OCI-LY3 (cell line): Measurements from ENCODE around the gene SNX30.
A peak's percentile ranks its signal among the peaks of the same experiment; 100 is the strongest.

ENCODE experiments used
- H2AFZ ChIP-seq: fragments of 200-600, 300-600 bp; shearing (Covaris generic); 2 replicates; pipeline ENCODE4 v1.6.0; 2014; ENCODE audit warnings: antibody characterized with exemption, low read depth, low read length
- H3K27ac ChIP-seq: fragments of 200-600, 300-600 bp; sonication (generic); 2 replicates; pipeline ENCODE4 v1.5.1; 2014; ENCODE audit warnings: mild to moderate bottlenecking, low read length, moderate library complexity, mixed read lengths
- H3K27me3 ChIP-seq: fragments of 200-600, 300-600 bp; sonication (generic); 2 replicates; pipeline ENCODE4 v1.6.1; 2014; ENCODE audit warnings: low read depth, low read length, mixed read lengths
- H3K36me3 ChIP-seq: fragments of 200-600, 300-600 bp; sonication (generic); replicated peaks from 2 replicates; pipeline ENCODE3; 2014; ENCODE audit warnings: low read depth, low read length, mixed read lengths
- H3K4me1 ChIP-seq: fragments of 300-600, 200-600 bp; sonication (generic); 2 replicates; pipeline ENCODE4 v1.6.1; 2014; ENCODE audit warnings: low read length, mixed read lengths
- H3K4me2 ChIP-seq: fragments of 200-600, 300-600 bp; sonication (generic); 2 replicates; pipeline ENCODE4 v1.6.1; 2014; ENCODE audit warnings: low read length, mixed read lengths
- H3K4me3 ChIP-seq: fragments of 300-600, 200-600 bp; sonication (generic); 2 replicates; pipeline ENCODE4 v1.5.1; 2014; ENCODE audit warnings: antibody characterized with exemption, mild to moderate bottlenecking, low read length, moderate library complexity
- H3K79me2 ChIP-seq: fragments of 300-600, 200-600 bp; shearing (Covaris generic); 2 replicates; pipeline ENCODE4 v1.6.1; 2014; ENCODE audit warnings: mild to moderate bottlenecking, low read length, mixed read lengths
- H3K9ac ChIP-seq: fragments of 300-600, 200-600 bp; shearing (Covaris generic); 2 replicates; pipeline ENCODE4 v1.6.0; 2014; ENCODE audit warnings: mild to moderate bottlenecking, low read length, moderate library complexity
- H3K9me3 ChIP-seq: fragments of 200-600, 300-600 bp; shearing (Covaris generic); 2 replicates; pipeline ENCODE4 v1.6.1; 2014; ENCODE audit warnings: low read length, mixed read lengths; ENCODE audit not compliant: insufficient read depth
- H4K20me1 ChIP-seq: fragments of 200-600, 300-600 bp; sonication (generic); 2 replicates; pipeline ENCODE4 v1.6.1; 2016; ENCODE audit warnings: low read length, mixed read lengths; ENCODE audit not compliant: insufficient read depth
- EZH2phosphoT487 ChIP-seq: fragments of 200-600 bp; shearing (Covaris generic); IDR thresholded peaks from 2 replicates; pipeline ENCODE4 v1.6.1; 2018; ENCODE audit warnings: antibody characterized with exemption, mixed run types, low read depth
- TF ChIP-seq, protein P1 (sequence below): fragments of 200-600, 300-600 bp; sonication (generic); IDR thresholded peaks from 2 replicates; pipeline ENCODE4 v1.5.1; 2014; ENCODE audit warnings: antibody characterized with exemption, low read length, low read depth

Gene SNX30

DNA sequence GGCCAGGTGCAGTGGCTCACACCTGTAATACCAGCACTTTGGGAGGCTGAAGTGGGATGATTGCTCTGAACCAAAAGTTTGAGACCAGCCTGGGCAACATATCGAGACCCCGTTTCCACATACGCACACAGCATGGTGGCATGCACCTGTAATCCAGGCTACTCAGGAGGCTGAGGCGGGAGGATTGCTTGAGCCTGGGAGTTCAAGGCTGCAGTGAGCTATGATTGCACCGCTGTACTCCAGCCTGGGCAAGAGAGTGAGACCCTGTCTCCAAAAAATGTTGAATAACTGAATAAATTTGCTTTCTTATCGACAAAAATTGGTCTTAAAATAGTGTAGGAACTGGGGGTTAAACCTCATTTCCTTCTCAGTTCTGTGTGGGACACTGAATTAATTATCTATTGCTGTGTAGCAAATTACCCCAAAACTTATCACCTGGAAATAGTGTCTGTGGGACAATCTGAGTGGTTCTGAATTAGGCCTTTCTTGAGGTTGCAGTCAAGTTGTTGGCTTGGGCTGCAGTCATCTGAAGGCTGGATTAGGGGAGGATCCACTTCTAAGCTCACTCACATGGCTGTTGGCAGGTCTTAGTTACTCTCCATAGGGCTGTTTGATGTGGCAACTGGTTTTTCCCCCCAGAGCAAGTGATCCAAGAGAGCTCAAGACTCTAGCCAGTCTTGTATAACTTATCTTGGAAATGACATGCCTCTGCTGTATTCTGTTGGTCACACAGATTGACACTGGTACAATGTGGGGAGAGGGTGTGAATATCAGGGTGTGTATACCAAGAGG is 2.0 kb downstream of the SNX30 start:
- Histone ChIP-seq H3K27me3 (no peaks in the 10 kb centered on the region), H4K20me1 (no peaks in the 10 kb centered on the region), H3K79me2 (0 out of 2 replicates have a peak, but pooled peaks cover 9% of the 10 kb centered on the region), H3K9me3 (no peaks in the 10 kb centered on the region), H3K4me1 (peaks cover 14% of the 10 kb centered on the region), H3K4me2 (peak overlapping the region; percentile 97; the same call in 1 of the 2 replicates), H3K36me3 (no peaks in the 10 kb centered on the region), H3K4me3 (no peak overlapping the region), H3K27ac (no peak overlapping the region), H2AFZ (no peak overlapping the region), H3K9ac (no peak overlapping the region)
- TF ChIP-seq, protein P1, sequence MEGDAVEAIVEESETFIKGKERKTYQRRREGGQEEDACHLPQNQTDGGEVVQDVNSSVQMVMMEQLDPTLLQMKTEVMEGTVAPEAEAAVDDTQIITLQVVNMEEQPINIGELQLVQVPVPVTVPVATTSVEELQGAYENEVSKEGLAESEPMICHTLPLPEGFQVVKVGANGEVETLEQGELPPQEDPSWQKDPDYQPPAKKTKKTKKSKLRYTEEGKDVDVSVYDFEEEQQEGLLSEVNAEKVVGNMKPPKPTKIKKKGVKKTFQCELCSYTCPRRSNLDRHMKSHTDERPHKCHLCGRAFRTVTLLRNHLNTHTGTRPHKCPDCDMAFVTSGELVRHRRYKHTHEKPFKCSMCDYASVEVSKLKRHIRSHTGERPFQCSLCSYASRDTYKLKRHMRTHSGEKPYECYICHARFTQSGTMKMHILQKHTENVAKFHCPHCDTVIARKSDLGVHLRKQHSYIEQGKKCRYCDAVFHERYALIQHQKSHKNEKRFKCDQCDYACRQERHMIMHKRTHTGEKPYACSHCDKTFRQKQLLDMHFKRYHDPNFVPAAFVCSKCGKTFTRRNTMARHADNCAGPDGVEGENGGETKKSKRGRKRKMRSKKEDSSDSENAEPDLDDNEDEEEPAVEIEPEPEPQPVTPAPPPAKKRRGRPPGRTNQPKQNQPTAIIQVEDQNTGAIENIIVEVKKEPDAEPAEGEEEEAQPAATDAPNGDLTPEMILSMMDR = no peak
- no peak for TF ChIP-seq EZH2phosphoT487

DNA sequence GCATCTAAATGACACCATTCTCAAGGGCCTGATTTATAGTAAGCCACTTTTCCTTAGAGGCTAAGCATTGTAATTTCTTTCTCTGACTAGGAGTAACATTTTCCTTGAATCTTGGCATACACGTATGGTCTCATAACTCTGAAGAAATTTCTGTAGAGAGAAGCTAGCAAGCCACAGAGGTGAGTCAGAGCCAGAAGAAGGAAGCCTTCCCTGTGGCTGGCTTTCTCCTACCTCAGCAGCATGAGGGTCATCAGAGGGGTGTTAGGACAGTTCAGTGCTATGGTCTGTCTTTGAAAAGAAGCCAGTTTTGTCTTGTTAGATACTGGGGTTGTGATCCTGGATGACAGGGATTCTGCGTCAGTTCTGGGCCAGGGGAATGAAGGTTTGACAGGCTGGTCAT is 3.2 kb downstream of the SNX30 start:
- no peaks in the 10 kb centered on the region for H3K27me3 ChIP-seq
- H3K27ac ChIP-seq = no peak overlapping the region
- H4K20me1 ChIP-seq = no peaks in the 10 kb centered on the region
- H3K4me3 ChIP-seq = no peak overlapping the region
- 0 out of 2 replicates have a peak, but pooled peaks cover 9% of the 10 kb centered on the region for H3K79me2 ChIP-seq
- no peak overlapping the region for H3K4me2 ChIP-seq
- peaks cover 14% of the 10 kb centered on the region for H3K4me1 ChIP-seq
- no peaks in the 10 kb centered on the region for H3K36me3 ChIP-seq
- no peak overlapping the region for H2AFZ ChIP-seq
- TF ChIP-seq, protein P1 = no peak
- no peak for TF ChIP-seq EZH2phosphoT487
- no peaks in the 10 kb centered on the region for H3K9me3 ChIP-seq
- H3K9ac ChIP-seq = no peak overlapping the region

DNA sequence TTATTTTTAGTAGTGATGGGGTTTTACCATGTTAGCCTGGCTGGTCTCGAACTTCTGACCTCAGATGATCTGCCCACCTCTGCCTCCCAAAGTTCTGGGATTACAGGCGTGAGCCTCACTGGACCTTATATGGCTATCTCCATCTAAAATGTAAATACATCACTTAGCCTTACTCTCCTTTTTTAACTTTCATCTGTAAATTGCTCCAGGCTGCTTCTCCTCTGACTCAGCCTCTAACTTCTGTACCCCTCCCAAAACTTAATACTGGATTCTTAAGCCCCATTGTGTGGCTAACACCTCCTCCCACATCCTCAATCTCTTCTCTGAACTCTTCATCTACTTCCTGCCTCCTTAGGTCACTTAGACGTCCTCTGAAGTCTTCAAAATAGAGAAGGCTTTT is 4.0 kb downstream of the SNX30 start:
- Histone ChIP-seq H3K4me3 (no peak overlapping the region), H3K27me3 (no peaks in the 10 kb centered on the region), H4K20me1 (no peaks in the 10 kb centered on the region), H3K9me3 (no peaks in the 10 kb centered on the region), H3K27ac (no peak overlapping the region), H3K36me3 (no peaks in the 10 kb centered on the region), H3K4me1 (peaks cover 11% of the 10 kb centered on the region), H2AFZ (no peak overlapping the region), H3K4me2 (no peak overlapping the region), H3K79me2 (0 out of 2 replicates have a peak, but pooled peaks cover 7% of the 10 kb centered on the region), H3K9ac (no peak overlapping the region)
- no peak for TF ChIP-seq EZH2phosphoT487
- TF ChIP-seq, protein P1 = no peak

DNA sequence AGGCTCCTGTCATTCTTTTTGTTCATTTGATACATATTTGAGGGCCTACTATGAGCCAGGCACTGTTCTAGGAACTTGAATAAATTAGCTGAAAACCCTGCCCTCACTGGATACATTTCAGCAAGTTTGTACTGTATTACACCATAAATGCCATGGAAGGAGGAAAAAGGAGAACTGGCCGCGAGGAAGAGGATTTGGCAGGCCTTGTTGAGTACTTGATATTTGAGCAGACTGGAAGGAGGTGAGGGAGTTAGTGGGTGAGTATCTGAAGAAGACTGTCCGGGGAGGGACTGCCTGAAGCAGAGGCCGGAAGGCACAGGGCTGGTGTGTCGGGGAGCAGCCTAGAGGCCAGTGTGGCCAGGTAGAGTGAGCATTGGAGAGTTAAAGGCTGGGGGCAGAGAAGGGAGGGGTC is 4.5 kb downstream of the SNX30 start:
- H4K20me1 ChIP-seq = no peaks in the 10 kb centered on the region
- H3K27ac ChIP-seq = no peak overlapping the region
- no peak for TF ChIP-seq EZH2phosphoT487
- TF ChIP-seq, protein P1 = no peak
- no peak overlapping the region for H2AFZ ChIP-seq
- no peaks in the 10 kb centered on the region for H3K9me3 ChIP-seq
- H3K4me1 ChIP-seq = peaks cover 6% of the 10 kb centered on the region
- no peak overlapping the region for H3K4me3 ChIP-seq
- H3K9ac ChIP-seq = no peak overlapping the region
- H3K4me2 ChIP-seq = no peak overlapping the region
- H3K36me3 ChIP-seq = no peaks in the 10 kb centered on the region
- H3K27me3 ChIP-seq = no peaks in the 10 kb centered on the region
- H3K79me2 ChIP-seq = 0 out of 2 replicates have a peak, but pooled peaks cover 3% of the 10 kb centered on the region
